GM21786 (cell line): ENCODE results near the gene RASGRP2.

Experiments used
- ATAC-seq: cut with Tn5 transposase; IDR thresholded peaks from one replicate; pipeline ENCODE4 v1.9.1; 2021; ENCODE audit not compliant: unreplicated experiment

RASGRP2 gene

DNA sequence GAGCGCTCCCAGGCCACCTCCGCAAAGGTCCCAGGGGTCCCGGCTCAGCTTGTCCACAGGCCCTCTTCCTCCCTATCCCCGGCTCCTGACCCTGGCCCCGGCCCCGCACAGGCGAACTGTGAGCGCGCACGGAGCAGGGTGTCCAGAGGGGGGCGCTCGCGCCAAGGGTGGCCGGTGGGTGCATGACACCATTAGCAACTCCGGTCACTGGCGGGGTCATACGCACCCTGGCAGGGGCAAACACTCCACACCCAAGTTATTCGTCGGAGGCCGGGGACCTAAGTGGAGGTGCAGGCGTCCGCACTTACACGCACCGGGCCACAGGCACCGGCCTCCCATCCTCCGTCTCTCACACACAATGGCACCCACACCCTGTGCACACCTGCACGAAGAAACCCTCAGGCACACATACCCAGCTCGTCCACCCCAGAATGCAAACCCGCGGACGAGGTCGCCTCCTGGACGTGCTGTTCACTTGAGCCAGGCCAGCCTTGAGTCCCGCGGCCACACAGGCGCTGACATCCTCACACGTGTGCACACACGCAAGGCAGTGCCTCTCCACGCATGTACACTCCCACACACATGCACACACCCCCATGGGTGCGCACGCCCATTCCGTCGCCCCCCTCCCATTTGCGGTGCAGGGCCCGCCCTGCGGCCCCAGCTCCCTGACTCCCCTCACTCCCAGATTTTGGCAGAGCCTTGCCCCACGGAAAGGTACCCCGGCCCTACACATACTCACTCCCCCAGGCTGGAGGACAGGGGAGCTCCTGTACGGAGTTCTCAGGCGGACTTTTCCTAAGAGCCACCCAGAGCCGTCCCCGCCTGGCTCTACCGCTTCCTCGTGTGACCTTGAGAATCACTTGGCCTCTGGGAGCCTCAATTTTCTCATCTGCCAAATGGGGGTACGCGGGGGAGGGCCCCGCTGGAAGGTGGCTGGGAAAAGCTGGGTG is at the start of gene RASGRP2:
TSS of gene RASGRP2 (minus strand) at position 552 of the 953 bp plus-strand sequence. CDS start 1,276 bp downstream, outside the sequence.
- no peak for ATAC-seq

GRCh38 chr11:64792482-64792881 is 48.5 kb upstream of the RASGRP2 start:
- ATAC-seq = no peak

GRCh38 chr11:64791781-64792291 is 47.9 kb upstream of the RASGRP2 start:
- ATAC-seq = no peak

DNA sequence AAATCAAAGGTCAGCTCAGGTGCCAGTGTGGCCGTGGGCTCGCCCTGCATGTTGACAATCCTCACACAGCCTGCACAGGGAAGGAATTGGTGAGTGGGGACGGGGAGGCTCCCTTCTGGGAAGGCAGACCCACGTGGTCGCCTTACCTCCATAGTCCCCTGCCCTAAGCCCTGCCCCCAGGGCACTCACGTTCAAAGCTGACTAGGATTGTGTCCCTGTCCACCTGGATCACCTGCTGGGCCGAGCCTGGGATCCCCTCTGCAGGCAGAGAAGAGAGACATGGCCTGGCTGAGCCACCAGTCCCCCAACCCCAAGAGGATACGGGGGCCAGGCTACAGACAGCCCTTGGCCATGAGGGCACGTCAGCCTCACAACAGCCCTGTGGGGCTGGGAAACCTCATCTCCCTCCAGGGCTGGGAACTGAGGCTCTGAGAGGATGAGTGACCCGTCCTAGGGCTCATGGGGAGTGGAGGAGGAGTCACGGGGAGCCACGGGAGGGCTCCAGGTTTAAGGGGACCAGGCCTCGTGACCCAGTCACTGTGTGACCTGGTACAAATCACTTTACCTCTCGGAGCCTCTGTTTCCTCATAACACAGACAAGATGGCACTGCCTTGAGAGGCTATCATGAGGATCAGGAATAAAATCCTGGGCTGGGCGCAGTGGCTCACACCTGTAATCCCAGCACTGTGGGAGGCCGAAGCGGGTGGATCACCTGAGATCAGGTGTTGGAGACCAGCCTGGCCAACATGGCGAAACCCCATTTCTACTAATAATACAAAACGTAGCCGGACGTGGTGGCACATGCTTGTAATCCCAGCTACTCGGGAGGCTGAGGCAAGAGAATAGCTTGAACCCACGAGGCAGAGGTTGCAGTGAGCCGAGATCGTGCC is 46.5 kb upstream of the RASGRP2 start:
- no peak for ATAC-seq

DNA sequence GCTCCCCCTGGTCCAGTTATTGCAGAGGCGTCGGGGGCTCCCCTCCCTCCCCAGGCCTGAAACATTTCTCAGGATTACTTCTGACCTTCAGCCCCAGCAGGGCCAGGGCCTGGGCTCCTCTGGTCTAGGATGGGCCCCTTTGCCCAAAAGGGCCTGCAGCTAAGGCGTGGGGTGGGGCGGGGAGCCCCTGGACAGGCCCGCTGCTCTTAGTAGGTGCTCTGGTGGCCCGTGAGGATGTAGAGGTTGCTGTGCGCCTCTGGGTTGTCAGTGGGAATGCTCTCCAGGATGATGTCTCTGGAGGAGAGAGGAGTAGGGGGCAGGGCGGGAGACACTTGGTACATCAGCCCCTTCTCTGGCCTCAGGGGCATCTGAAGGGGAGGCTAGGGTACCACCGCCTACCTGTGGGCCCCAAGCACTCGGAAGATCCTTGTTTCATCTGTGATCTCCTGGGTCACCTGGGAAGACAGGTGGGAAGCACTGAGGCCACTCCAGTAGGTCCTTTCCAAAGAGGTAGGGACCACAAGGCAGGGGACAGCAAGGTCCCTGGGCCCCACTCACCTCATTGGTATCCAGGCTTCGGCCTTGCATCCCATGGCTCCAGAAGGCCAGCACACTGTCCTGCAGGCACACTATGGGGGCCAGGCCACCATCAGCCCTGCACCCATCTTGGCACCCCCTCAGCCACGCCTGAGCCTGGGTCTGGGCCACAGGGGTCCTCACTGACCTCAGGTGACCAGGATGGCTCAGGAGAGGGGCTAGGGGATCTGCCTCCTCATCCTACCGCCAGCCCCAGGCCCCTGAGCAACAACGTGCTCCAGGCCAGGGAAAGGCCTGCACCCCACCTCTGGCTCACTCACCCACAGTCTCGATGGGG is 45.6 kb upstream of the RASGRP2 start:
- ATAC-seq = no peak

- ATAC-seq = no peak
These were observed 44.6 kb upstream of the RASGRP2 start for GRCh38 chr11:64788321-64789215.

- ATAC-seq = no peak
These were observed 43.8 kb upstream of the RASGRP2 start for GRCh38 chr11:64787526-64788320.

DNA sequence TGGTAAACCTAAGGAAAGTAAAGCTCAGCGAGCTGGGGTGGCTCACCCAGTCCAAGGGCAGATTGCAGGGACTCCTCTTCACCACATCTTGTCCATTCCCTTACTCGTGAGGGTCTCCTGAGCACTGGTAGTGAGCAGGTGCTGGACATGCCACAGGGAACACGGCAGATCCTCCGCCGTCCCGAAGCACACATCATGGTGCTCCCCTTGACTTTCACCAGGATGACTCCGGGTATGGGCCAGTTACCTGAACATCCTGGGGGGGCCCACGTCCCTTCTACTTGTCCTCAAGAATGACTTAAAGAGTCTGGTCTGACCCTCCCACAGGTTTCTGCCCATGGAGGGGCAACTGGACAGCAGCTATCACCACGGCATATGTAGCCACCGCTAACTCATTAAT is 42.4 kb upstream of the RASGRP2 start:
- ATAC-seq = no peak

DNA sequence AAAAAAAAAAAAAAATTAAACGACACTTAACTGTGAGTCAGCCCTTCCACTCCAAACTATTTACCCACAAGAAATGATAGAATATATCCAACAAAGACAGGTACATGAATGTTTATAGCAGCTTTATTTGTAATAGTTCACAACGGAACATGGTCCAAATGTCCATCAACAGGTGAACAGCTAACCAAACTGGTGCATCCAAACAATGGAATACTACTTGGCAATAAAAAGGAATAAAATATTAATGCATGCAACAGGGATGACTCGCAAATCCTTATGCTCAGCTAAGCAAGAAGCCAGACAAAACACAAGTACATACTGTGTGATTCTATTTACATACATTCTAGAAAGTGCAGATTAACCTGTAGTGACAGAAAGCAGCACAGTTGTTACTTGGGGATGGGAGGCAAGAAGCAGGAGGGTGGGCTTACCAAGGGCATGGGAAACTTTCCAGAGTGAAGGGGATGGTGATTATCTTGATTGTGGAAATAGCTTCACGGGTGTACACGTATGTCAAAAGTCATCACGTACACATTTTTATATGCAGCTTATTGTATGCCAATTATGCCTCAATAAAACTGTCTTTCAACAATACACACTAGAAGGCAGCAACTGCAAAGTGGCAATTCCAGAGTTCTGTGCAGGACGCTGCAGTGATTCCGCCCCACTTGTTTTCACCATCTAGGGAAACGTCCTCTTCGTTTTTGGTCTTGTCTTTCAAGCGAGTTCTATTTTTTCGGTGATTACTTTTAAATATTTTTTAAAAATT is 41.1 kb upstream of the RASGRP2 start:
- ATAC-seq = no peak

GRCh38 chr11:64778473-64779298 is 34.7 kb upstream of the RASGRP2 start, which contains the start of gene SF1:
TSS of gene SF1 (minus strand) at chr11:64778542. CDS start at chr11:64778392, 150 bp downstream.
- peak; percentile 85 for ATAC-seq

DNA sequence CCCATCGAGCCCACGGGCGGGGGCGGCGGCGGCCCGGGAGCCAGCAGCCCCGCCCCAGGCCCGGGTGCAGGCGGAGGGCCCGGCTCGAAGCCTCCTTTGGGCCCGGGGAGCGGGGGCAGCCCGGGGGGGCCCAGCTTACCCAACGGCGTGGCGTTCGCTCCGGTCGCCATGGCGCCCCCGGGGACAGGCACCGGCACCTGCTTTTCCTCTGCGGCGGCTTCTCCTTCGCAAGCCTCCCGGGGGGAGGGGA is 34.2 kb upstream of the RASGRP2 start:
- peak; percentile 2 for ATAC-seq

- ATAC-seq = no peak
These were observed 33.7 kb upstream of the RASGRP2 start for GRCh38 chr11:64777449-64778222.

- ATAC-seq = no peak
These were observed 32.9 kb upstream of the RASGRP2 start for GRCh38 chr11:64776875-64777274.

DNA sequence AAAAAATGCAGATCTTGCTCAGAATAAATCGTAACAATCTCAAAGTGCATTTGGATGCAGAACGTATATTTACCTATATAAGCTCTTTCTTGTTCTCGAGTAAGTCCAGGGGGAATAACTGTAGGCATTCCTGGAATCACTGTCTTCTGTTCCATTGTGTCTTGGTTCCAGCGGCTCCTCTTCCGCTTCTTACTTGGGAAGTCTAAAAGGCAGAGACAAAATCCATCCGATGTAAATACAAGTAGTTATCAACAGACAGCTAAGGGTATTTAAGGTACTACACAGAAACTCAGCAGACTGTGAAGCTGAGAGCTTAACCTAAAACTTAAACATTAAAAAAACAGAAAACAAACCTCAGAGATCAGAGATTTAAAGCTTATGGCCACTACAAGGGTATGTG is 32.5 kb upstream of the RASGRP2 start:
- ATAC-seq = no peak

GRCh38 chr11:64774144-64774543 is 30.2 kb upstream of the RASGRP2 start:
- no peak for ATAC-seq

DNA sequence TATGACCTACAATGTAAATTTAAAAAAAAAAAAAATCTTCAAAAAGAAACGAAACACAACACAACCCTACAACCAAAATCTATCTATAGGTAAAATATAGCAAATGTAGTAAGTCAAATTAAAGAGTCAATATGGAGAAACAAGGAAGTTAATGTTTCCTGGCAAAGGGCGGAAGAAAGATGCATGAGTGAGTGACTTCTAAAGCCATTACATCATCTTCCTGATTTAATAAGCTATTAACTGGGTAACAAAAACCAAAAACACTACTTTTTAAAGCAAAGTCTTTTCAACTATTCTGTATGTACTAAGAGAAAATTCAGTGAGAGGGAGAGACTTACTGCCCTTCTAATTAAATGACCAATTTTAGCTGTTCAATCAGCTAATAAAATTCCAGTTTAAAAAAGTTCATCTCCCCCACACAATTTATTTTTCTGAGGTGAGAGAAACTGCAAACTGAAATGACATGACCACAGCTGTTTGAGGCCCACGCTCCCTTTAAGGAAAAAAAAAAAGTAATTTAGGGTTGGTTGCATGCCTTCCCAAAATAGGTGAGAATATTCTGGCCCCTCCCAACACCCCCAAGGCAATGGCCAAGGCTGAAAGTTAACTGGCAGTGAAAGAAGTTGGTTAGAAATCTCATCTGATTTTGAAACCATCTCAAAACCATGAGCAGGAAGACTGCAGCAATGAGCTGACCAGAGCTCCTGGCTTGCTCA is 28.5 kb upstream of the RASGRP2 start:
- peak; percentile 48 for ATAC-seq
